MM.1S (cell line): ENCODE data around the gene ATAD3B.

Source experiments
- DNase-seq: peaks from one replicate; pipeline ENCODE4 v3.0.0-alpha.2; 2015
- H2AFZ ChIP-seq: fragments of 300-600 bp; sonication (generic); 2 replicates; pipeline ENCODE4 v1.6.0; 2016; ENCODE audit warnings: antibody characterized with exemption, low read length
- H3F3A ChIP-seq: fragments of 300-600 bp; sonication (generic); 2 replicates; pipeline ENCODE4 v1.6.1; 2016; ENCODE audit warnings: mild to moderate bottlenecking, antibody characterized with exemption, low read length, moderate library complexity, mixed read lengths; ENCODE audit not compliant: insufficient read depth
- H3K27ac ChIP-seq: fragments of 300-600 bp; sonication (generic); 2 replicates; pipeline ENCODE4 v1.5.1; 2016; ENCODE audit warnings: mild to moderate bottlenecking, low read length
- H3K27me3 ChIP-seq: fragments of 300-600 bp; sonication (generic); replicated peaks from 2 replicates; pipeline ENCODE4 v1.6.0; 2016; ENCODE audit warnings: low read length; ENCODE audit not compliant: insufficient read depth
- H3K36me3 ChIP-seq: fragments of 300-600 bp; sonication (generic); replicated peaks from 2 replicates; pipeline ENCODE4 v1.6.1; 2016; ENCODE audit warnings: mild to moderate bottlenecking, low read length, mixed read lengths; ENCODE audit not compliant: insufficient read depth
- H3K4me1 ChIP-seq: fragments of 300-600 bp; sonication (generic); 2 replicates; pipeline ENCODE4 v1.6.1; 2016; ENCODE audit warnings: low read length, mixed read lengths
- H3K4me2 ChIP-seq: fragments of 300-600 bp; sonication (generic); 2 replicates; pipeline ENCODE4 v1.6.0; 2016; ENCODE audit warnings: low read depth, low read length
- H3K4me3 ChIP-seq: fragments of 300-600 bp; sonication (generic); 2 replicates; pipeline ENCODE4 v1.5.1; 2016; ENCODE audit warnings: low read length, mixed read lengths
- H3K79me2 ChIP-seq: fragments of 300-600 bp; sonication (generic); 2 replicates; pipeline ENCODE4 v1.6.1; 2016; ENCODE audit warnings: mixed run types, low read length, mixed read lengths
- H3K9ac ChIP-seq: fragments of 300-600 bp; sonication (generic); 2 replicates; pipeline ENCODE4 v1.6.1; 2016; ENCODE audit warnings: low read length, mixed read lengths
- H3K9me2 ChIP-seq: fragments of 300-600 bp; sonication (generic); replicated peaks from 2 replicates; pipeline ENCODE4 v1.6.1; 2016; ENCODE audit warnings: mild to moderate bottlenecking, low read length, mixed read lengths; ENCODE audit not compliant: insufficient read depth
- H3K9me3 ChIP-seq: fragments of 300-600 bp; sonication (generic); replicated peaks from 2 replicates; pipeline ENCODE4 v1.6.1; 2016; ENCODE audit warnings: mild to moderate bottlenecking, low read length, mixed read lengths; ENCODE audit not compliant: insufficient read depth
- H4K20me1 ChIP-seq: fragments of 300-600 bp; sonication (generic); 2 replicates; pipeline ENCODE4 v1.6.1; 2016; ENCODE audit warnings: mild to moderate bottlenecking, low read length, moderate library complexity, mixed read lengths; ENCODE audit not compliant: insufficient read depth
- CTCF ChIP-seq: fragments of 300-600 bp; sonication (generic); IDR thresholded peaks from 2 replicates; pipeline ENCODE4 v1.5.1; 2016; ENCODE audit warnings: antibody characterized with exemption, low read length, mixed read lengths
- EZH2 ChIP-seq: fragments of 300-600 bp; sonication (generic); optimal IDR thresholded peaks from 2 replicates; pipeline ENCODE3; 2017; ENCODE audit warnings: low read depth, mild to moderate bottlenecking, antibody characterized with exemption, low read length, mixed read lengths
- EZH2phosphoT487 ChIP-seq: fragments of 300-600 bp; sonication (generic); IDR thresholded peaks from 2 replicates; pipeline ENCODE4 v1.6.1; 2018; ENCODE audit warnings: antibody characterized with exemption, low read length

The ATAD3B gene

GRCh38 chr1:1435911-1436629 lies 35.5 kb upstream of the ATAD3B start:
- H3K27ac ChIP-seq: no peak overlapping the region
- H3K4me1 ChIP-seq: no peaks in the 10 kb centered on the region; the same call in 1 of the 2 replicates
- H3K36me3 ChIP-seq: no peaks in the 10 kb centered on the region
- peaks cover 54% of the 10 kb centered on the region for H3K27me3 ChIP-seq
- no peak overlapping the region for H2AFZ ChIP-seq
- H3K79me2 ChIP-seq: no peaks in the 10 kb centered on the region
- H3K9ac ChIP-seq: no peak overlapping the region
- H3K9me2 ChIP-seq: no peaks in the 10 kb centered on the region
- H3K4me2 ChIP-seq: no peak overlapping the region
- DNase-seq: no peak
- H3K9me3 ChIP-seq: no peaks in the 10 kb centered on the region
- TF ChIP-seq EZH2 (no peak), EZH2phosphoT487 (no peak), CTCF (no peak)
- no peaks in the 10 kb centered on the region for H3F3A ChIP-seq
- H4K20me1 ChIP-seq: no peaks in the 10 kb centered on the region
- no peak overlapping the region for H3K4me3 ChIP-seq

GRCh38 chr1:1436630-1437032 lies 34.9 kb upstream of the ATAD3B start:
- Histone ChIP-seq H3F3A (no peaks in the 10 kb centered on the region), H3K4me3 (no peak overlapping the region), H3K36me3 (no peaks in the 10 kb centered on the region), H2AFZ (no peak overlapping the region), H3K4me2 (no peak overlapping the region), H3K27me3 (peaks cover 52% of the 10 kb centered on the region), H3K9me2 (no peaks in the 10 kb centered on the region), H3K9ac (no peak overlapping the region), H3K27ac (no peak overlapping the region), H3K4me1 (no peaks in the 10 kb centered on the region; the same call in 1 of the 2 replicates), H3K9me3 (no peaks in the 10 kb centered on the region), H4K20me1 (no peaks in the 10 kb centered on the region), H3K79me2 (no peaks in the 10 kb centered on the region)
- DNase-seq: no peak
- no peak for TF ChIP-seq EZH2
- no peak for TF ChIP-seq CTCF
- TF ChIP-seq EZH2phosphoT487: no peak

GRCh38 chr1:1437033-1437903 lies 34.3 kb upstream of the ATAD3B start:
- H3K27me3 ChIP-seq: peaks cover 52% of the 10 kb centered on the region
- no peaks in the 10 kb centered on the region for H3F3A ChIP-seq
- no peak overlapping the region for H3K9ac ChIP-seq
- TF ChIP-seq EZH2 (no peak), CTCF (no peak), EZH2phosphoT487 (no peak)
- H3K4me1 ChIP-seq: no peaks in the 10 kb centered on the region; the same call in 1 of the 2 replicates
- no peak for DNase-seq
- H3K27ac ChIP-seq: no peak overlapping the region
- no peak overlapping the region for H2AFZ ChIP-seq
- H3K9me2 ChIP-seq: no peaks in the 10 kb centered on the region
- no peaks in the 10 kb centered on the region for H3K9me3 ChIP-seq
- no peak overlapping the region for H3K4me2 ChIP-seq
- H3K79me2 ChIP-seq: no peaks in the 10 kb centered on the region
- no peaks in the 10 kb centered on the region for H3K36me3 ChIP-seq
- no peaks in the 10 kb centered on the region for H4K20me1 ChIP-seq
- no peak overlapping the region for H3K4me3 ChIP-seq
